Measurements from ENCODE around the gene DAO. TPM values are rescaled to one million over a fixed set of nuclear protein-coding genes. Genes with fewer than 3 reads are reported as not detected.

The DAO gene
- polyA plus RNA-seq, 3 donors: not detected

DNA sequence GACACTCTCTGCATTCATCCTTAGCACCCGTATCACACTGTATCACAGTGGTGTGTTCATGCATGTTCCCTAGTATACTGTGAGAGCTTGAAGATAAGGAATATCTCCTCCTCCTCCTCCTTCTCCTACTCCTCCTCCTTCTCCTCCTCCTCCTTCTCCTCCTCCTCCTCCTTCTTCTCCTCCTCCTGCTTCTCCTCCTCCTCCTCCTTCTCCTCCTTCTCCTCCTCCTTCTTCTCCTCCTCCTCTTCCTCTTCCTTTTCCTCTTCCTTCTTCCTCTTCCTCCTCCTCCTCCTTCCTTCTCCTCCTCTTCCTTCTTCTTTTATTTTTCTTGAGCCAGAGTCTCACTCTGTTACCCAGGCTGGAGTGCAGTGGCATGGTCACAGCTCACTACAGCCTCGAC lies 27.1 kb downstream of the DAO start:
- no peak overlapping the region for H3K27ac ChIP-seq (ENCODE audit: low read depth, low read length)
- 81 to 88% (median 87%) methylated on average over 2 of the region's 2 CpGs for WGBS, 3 donors

DNA sequence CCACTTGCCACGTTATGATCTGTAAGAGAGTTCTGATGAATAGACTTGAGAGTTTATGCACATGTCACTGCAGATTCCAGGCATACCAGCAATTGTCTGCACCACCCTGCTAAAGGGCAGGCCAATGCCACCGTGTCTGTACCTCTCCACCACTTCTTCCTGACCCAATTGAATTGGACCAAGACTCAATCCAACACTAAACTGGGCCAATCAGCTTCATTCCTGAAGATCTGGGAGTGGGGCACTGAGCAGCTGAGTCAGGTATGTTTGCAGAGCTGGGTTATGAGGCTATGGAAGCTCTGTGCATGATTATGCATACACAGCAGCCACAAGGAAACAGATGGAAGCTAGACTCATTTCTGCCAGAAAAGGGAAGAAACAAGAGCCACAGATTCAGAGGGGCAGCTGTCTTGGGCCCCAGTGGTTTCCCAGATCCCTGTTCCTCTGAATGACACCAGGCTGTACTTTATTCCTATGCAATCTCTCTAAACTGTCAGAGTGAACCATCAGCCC lies 28.0 kb downstream of the DAO start:
- no peak overlapping the region for H3K27ac ChIP-seq (ENCODE audit: low read depth, low read length)
- 17 to 19% (median 18%) methylated on average over 2 of the region's 2 CpGs for WGBS, 3 donors

DNA sequence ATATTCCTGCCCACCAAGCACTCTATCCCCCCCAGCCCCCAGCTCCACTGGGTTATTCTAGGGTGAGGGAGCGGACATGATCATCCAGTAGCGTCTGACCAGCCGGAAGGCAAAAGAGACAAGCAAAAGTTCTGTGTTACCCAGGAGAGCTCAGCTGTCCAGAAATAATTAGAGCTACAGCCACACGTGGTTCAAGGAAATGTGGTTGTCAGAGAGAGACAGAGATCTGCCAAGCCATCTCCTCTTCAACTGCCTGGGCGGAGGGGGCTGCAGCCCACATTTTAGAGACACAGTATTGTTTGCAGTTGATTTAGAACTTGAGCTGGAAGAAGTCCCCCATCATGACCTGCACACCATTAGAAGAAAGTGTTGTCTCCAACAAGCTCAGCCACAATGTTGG lies 30.4 kb downstream of the DAO start:
- H3K27ac ChIP-seq (ENCODE audit: low read depth, low read length): no peak overlapping the region
- 78 to 84% (median 80%) methylated on average over 5 of the region's 5 CpGs for WGBS, 3 donors

DNA sequence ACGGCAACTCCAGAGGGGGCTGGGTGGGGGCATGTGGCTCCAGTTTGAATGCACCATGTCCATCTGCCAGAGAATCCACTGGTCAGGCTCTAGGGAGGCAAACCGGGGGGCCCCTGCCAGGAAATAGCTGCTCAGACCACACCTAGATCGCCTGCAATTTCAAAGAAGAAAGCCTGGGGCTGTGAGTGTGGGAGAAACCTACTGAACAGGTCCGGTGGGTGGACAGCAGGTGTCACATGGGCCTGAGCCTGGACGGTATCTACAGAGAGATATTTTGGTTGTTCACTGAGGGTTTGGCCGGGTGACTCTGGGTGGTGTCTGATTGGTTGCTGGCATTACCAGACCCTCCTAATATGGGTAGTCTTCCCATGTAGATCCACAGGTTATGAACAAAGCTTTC lies 32.0 kb downstream of the DAO start:
- H3K27ac ChIP-seq (ENCODE audit: low read depth, low read length): no peak overlapping the region
- WGBS, 3 donors: 64 to 81% (median 73%) methylated on average over 6 of the region's 6 CpGs

DNA sequence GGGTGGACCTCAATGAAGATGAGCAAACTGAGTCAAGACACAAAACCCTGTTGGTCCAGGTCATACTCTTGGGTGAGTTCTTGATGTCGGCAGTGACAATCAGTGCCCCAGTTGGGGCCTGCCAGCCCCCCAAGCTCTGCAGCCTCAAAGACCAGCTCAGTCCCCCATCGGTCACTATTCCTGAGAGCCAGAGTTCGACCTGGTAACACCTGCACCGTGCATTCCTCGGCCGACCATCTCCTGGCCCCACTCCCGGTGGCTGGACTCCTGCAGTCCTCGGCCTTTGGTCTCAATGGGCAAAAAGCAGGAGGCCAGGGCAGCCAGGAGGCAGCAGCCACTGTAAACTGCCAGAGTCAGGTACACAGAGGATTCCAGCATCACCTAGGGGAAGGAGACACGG lies 32.5 kb downstream of the DAO start:
- 91 to 97% (median 93%) methylated on average over 9 of the region's 9 CpGs for WGBS, 3 donors
- H3K27ac ChIP-seq (ENCODE audit: low read depth, low read length): no peak overlapping the region

DNA sequence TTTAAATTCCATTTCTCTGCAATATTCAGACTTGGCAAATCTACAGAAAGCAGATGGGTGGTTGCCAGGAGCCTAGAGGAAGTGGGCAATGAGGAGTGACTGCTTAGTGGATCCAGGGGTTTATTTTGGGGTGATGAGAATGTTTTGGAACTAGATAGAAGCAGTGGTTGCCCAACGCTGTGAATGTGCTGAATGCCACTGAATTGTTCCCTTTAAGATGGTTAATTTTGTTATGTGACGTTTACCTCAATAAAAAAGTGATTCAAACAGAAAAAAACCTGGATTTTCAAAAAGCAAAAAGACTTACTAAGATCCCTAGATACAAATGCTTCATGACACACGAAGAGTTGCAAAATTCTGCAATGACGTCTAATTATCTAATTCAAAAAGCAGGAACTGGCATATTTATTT lies 34.2 kb downstream of the DAO start:
- H3K27ac ChIP-seq (ENCODE audit: low read depth, low read length): no peak overlapping the region

DNA sequence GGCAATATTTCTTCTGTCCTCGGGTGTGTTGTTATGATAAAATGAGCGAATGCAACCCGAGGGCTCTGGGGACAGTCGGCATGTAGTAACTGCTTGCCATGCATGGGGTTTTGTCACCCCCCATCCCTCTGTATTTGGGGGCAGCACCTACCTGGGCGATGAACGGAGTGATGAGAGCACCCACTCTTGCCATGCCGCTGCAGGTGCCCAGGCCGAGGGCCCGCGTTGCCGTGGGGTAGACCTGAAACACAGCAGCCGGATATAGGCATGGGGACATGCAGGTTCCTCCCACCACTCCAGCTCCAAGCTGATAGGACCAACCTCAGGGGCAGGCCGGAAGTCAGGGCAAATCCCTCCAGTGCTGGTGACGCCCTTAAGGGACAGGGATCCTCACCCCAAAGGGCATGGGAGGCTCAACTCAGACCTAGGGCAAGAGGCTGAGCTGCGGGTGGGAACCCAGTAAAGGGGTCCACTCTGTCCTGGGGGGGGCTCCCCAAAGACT lies 35.8 kb downstream of the DAO start:
- H3K27ac ChIP-seq (ENCODE audit: low read depth, low read length): no peak overlapping the region
- 77 to 89% (median 84%) methylated on average over 15 of the region's 15 CpGs for WGBS, 3 donors

More for the DNA sequence above, 34.2 kb downstream of the DAO start:
- 15 to 51% (median 21%) methylated on average over 4 of the region's 4 CpGs for WGBS, 3 donors

DNA sequence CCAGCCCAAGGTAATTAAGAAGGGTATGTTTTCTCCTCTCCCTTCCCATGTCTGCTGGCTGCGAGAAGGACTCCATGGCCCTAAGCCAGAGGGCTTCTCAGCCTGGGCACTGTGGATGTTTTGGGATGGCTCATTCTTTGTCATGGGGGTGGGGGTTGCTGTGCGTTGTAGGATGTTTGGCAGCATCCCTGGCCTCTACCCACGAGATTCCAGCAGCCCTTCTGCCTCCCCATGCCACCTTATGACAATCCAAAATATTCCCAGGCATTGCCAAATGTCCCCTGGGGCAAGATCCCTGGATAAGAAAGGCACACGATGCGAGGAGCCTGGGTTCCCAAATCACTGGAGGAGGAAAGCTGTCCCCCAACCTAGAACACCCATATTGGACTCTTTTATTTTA lies 36.4 kb downstream of the DAO start:
- H3K27ac ChIP-seq (ENCODE audit: low read depth, low read length): no peak overlapping the region
- 62 to 74% (median 70%) methylated on average over 5 of the region's 5 CpGs for WGBS, 3 donors

DNA sequence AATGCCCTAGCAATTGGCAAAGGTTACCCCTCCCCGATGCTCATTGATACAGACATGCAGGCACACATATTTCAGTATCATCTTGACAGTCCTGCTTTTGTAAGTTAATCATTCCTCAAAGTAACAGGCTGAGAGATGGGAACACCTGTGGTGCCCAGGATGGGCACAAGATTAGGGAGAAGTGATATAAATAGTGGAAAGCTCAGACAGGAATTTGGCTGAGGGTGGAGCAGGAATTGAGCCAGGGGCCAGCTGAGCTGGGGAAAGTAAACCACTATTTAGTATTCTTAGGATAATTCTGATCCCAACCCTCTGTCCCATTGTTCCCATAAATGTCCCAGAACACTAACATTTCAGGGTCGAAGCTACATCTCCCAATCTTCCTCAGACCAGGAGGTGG lies 38.3 kb downstream of the DAO start:
- 67 to 79% (median 76%) methylated on average over 2 of the region's 2 CpGs for WGBS, 3 donors
- H3K27ac ChIP-seq (ENCODE audit: low read depth, low read length): no peak overlapping the region

DNA sequence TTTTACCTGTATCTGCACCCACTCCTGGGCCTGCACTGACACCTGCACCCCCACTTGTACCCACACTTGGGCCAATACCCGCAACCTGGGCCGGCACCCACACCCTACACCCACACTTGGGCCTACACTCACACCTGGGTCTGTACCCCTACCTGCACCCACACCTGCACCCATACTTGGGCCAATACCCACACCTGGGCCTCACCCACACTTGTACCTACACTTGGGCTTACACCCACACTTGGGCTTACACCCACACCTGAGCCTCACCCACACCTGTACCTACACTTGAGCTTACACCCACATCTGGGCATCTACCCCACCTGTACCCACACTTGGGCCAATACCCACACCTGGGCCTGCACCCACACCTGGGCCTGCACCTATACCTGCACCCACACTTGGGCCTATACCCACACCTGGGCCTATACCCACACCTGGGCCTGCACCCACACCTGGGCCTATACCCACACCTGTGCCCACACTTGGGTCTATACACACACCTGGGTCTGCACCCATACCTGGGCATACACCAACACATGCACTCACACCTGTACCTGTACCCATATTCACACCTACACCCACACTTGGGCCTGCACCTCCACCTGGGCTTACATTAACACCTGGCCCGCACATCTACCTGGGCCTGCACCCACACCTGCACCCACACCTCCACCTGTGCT lies 39.2 kb downstream of the DAO start:
- 74 to 98% (median 82%) methylated on average over 3 of the region's 3 CpGs for WGBS, 3 donors
- no peak overlapping the region for H3K27ac ChIP-seq (ENCODE audit: low read depth, low read length)

DNA sequence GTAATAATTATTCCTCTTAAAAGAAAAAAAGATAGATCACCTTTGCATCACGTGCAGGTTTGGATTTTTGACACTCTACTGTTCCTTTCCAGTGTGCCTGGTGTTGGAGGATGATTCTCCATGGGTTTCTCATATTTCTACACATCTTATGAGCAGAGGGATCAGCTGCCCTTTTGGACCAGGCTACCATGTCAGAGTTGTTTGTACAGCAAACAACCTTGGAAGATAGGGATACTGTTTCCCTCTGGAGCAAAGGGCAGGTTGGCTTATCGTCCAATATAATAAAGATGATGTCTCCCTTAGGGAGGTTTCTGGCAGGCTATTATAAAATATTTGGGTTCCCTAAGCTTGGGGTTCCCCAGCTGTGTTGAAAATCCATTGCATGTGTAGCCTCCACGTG lies 42.1 kb downstream of the DAO start:
- no peak overlapping the region for H3K27ac ChIP-seq (ENCODE audit: low read depth, low read length)
- WGBS, 3 donors: 61 to 63% (median 63%) methylated on average over 3 of the region's 3 CpGs

DNA sequence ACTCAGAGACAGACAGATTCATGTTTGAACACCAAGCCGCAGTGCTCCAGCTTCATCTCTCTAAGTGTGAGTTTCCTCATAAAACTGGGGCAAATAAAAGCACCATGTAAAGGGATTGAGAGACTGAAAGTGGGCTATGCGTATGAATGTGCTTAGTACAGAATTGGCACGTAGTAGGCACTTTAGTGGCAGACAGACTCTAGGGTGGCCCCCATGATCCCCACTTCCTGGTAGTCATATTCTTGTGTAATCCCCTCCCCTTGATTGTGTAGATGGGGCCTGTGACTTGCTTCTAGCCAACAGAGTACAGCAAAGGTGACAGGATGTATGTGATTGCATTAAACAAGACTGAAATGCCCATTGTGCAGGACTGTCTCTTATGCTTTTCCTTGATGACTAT lies 43.0 kb downstream of the DAO start:
- no peak overlapping the region for H3K27ac ChIP-seq (ENCODE audit: low read depth, low read length)
- 84 to 93% (median 85%) methylated on average over 3 of the region's 3 CpGs for WGBS, 3 donors

DNA sequence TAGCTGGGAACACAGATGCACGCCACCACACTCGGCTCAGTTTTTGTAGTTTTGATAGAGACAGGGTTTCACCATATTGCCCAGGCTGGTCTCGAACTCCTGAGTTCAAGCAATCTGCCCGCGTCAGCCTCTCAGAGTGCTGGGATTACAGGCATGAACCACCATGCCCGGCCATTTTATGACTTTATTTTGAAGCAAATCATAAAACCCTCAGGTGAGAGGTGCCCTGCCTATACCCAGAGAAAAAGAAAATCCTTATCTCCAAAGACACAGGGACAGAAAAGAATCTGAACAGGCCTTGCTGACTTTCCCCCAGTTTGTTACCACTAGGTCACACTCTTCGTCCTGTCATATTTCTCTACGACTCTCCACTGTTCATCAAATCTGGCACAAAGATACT lies 48.8 kb downstream of the DAO start:
- H3K27ac ChIP-seq (ENCODE audit: low read depth, low read length): no peak overlapping the region
- 85 to 96% (median 90%) methylated on average over 8 of the region's 8 CpGs for WGBS, 3 donors

DNA sequence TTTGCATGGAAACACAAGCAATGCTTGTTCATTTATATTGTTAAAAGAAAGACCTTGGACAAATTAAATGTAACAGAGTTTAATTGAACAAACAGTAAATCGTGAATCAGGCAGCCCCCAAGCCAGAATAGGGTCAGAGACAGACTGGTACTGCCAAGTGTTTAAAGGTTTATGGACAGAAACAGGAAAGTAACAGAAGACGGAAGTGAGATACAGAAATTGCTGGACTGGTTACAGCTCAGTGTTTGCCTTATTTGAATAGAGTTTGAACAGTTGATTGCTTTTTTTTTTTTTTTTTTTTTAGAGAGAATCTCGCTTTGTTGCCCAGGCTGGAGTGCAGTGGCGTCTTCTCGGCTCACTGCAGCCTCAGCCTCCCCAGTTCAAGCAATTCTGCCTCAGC lies 50.3 kb downstream of the DAO start:
- 25 to 44% (median 28%) methylated on average over 5 of the region's 5 CpGs for WGBS, 3 donors
- H3K27ac ChIP-seq (ENCODE audit: low read depth, low read length): no peak overlapping the region

DNA sequence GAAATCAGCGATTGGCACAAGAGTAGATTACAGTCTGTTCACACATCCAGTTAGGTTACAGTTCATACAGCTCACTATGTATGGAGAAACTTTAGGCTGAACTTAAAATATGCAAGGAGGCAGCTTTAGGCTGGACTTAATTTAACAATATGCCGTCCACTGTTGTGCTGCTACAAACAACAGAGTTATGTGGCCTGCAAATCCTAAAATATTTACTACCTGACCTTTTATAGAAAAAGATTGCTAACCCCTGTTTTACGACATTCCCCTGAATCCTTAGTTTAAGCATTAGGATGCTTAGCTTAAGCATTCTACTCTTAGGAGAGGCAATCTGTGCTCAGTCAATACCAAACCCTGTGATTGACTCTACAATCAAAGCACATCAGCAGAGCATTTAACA lies 50.9 kb downstream of the DAO start:
- H3K27ac ChIP-seq (ENCODE audit: low read depth, low read length): no peak overlapping the region

DNA sequence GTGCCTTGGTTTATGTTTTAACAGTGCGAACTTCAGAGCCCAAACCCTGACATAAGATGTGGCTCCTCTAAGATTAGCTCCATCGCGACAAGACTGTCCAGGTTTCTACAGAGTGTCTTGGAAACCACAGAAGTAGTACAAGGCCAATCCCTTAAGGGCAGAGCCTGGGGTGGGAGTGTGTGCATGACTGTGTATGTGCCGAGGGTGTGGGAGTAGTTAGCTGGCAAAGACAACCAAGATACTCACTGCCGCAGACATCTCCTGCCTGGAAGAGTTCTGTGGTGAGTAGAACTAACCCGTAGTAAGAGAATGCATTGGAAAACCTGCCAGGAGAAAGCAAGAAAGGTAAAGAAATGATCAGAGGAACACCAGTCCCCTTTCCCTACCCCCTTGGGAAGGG lies 54.1 kb downstream of the DAO start:
- WGBS, 3 donors: 59 to 83% (median 63%) methylated on average over 6 of the region's 6 CpGs
- no peak overlapping the region for H3K27ac ChIP-seq (ENCODE audit: low read depth, low read length)

More for the DNA sequence above, 50.9 kb downstream of the DAO start:
- 90 to 93% (median 90%) methylated on average over 3 of the region's 3 CpGs for WGBS, 3 donors

DNA sequence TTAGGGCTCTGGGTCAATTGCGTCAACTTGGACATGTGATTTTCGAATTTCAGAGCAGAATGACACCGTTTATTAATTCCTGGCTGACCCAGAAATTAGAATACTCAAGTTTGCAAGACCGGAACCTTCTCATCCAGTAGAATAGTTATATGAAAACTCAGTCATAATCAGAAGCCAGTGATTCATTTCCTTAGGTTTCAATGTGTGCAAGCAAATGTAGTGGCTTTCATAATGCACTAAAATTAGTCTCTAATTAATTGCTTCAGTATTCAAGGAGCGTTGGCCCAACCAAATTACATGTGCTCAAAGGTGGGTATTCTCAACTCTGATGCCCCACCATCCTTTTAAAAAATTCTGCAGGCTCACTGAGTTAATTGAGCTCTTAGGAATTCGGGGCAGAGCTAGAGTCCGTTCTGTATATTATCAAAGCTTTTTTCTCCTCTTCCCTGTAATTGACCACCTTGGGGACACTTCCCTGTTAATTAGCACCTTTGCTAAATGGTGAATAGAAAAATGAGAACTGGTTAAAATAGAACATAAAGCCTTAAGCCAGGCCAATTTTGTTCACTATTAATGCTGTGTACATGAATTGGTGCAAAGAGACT lies 55.4 kb downstream of the DAO start:
- H3K27ac ChIP-seq (ENCODE audit: low read depth, low read length): no peak overlapping the region
- 72 to 83% (median 79%) methylated on average over 7 of the region's 7 CpGs for WGBS, 3 donors

DNA sequence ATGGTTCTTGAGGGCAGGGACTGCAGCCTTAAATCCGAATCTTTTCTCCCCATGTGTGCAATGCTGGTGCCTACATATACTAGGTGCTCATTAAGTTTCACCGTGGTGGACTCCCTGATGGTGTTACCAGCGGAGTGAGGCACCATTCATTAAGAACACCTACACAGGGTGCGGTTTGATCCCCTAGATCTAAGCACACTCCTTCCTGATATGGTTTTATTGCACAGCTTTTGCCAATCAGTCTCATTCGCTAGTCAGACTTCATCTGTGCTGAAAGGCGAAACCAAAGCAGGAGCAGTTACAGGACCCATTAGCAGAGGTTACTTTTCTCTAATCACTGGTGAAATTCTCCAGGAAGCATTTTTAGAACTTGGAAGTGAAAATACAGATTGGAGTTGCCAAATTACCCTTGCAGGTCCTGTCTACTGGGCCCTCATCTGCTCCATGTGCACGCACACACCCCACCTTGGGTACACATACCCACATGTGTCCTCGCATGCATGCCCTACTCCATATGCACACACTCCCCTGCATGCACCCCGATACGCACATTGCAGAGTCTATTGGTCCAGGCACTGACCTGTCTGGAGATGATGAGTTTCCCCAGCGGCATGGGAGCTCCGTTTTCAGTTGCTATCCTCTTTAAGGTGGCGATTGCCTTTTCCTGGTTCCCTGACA lies 58.5 kb downstream of the DAO start:
- no peak overlapping the region for H3K27ac ChIP-seq (ENCODE audit: low read depth, low read length)
- 81 to 89% (median 83%) methylated on average over 13 of the region's 13 CpGs for WGBS, 3 donors

DNA sequence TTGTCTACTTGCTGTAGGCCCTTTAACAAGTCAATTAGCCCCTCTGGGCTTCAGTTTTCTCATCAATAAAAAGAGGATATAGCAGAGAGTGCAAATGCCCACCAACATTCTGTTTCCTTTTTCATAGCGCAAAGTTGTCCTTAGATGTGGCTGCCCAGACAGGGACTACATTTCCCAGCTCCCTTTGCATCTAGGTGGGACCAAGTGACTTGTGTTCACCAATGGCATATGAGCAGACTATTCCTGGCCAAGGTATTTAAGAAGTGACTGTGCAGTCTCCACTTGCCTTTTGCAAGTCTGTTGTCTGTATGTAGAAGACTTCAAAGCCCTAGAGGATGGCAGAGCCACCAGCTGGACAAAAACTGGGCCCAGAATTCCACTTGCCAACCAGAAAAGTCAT lies 59.7 kb downstream of the DAO start:
- H3K27ac ChIP-seq (ENCODE audit: low read depth, low read length): no peak overlapping the region
- 50 to 76% (median 66%) methylated on average over 1 of the region's 1 CpG for WGBS, 3 donors

All from adipose tissue (tissue), 3 donors.